PC-3 (cell line): ENCODE results near the gene CDH13. TPM values are rescaled to one million over a fixed set of nuclear protein-coding genes. Genes with fewer than 3 reads are reported as not detected.

Experiments
- ATAC-seq: fragments of 200-7000 bp; cut with Tn5 transposase; 2 replicates; pipeline ENCODE4 v1.9.1; 2020; ENCODE audit warnings: mild to moderate bottlenecking, moderate library complexity
- BruUV-seq: library from RNA; stranded (reverse); fragments of 400-500 nt; replicated peaks from 2 replicates; lab custom pipeline; 2021; lab: Mats Ljungman, UMichigan
- CTCF ChIA-PET: fragments of 300-600 bp; sonication (Branson Sonifier 250); formaldehyde crosslinking; loops from one replicate; lab custom pipeline; 2022; ENCODE audit warnings: antibody characterized with exemption; lab: Charles Lee
- POLR2A ChIA-PET: fragments of 300-600 bp; sonication (Branson Sonifier 250); formaldehyde crosslinking; loops from one replicate; lab custom pipeline; 2022; ENCODE audit warnings: antibody characterized with exemption; ENCODE audit not compliant: unreplicated experiment; lab: Charles Lee
- DNase-seq: peaks from one replicate; pipeline ENCODE4 v3.0.0-alpha.2; 2015
- H2AFZ ChIP-seq: fragments of 300-600 bp; sonication (generic); 2 replicates; pipeline ENCODE4 v1.6.0; 2016; ENCODE audit warnings: antibody characterized with exemption, low read length
- H3F3A ChIP-seq: fragments of 300-600 bp; sonication (generic); one replicate; pipeline ENCODE4 v1.6.0; 2017; ENCODE audit warnings: antibody characterized with exemption, low read length, control low read depth, mild to moderate bottlenecking; ENCODE audit not compliant: unreplicated experiment
- H3K27ac ChIP-seq: fragments of 300-600 bp; sonication (generic); 2 replicates; pipeline ENCODE4 v1.5.1; 2016; ENCODE audit warnings: mild to moderate bottlenecking, low read length
- H3K27me3 ChIP-seq: fragments of 300-600 bp; sonication (generic); 2 replicates; pipeline ENCODE4 v1.6.1; 2016; ENCODE audit warnings: low read length, mixed read lengths
- H3K36me3 ChIP-seq: fragments of 300-600 bp; sonication (generic); 2 replicates; pipeline ENCODE4 v1.6.1; 2016; ENCODE audit warnings: low read depth, mixed run types, low read length, mixed read lengths
- H3K4me1 ChIP-seq: fragments of 300-600 bp; sonication (generic); 2 replicates; pipeline ENCODE4 v1.5.1; 2016; ENCODE audit warnings: low read length; ENCODE audit not compliant: insufficient read depth
- H3K4me2 ChIP-seq: fragments of 300-600 bp; sonication (generic); 2 replicates; pipeline ENCODE4 v1.6.0; 2016; ENCODE audit warnings: low read length
- H3K4me3 ChIP-seq: fragments of 300-600 bp; sonication (generic); 2 replicates; pipeline ENCODE4 v1.5.1; 2016; ENCODE audit warnings: mild to moderate bottlenecking, low read length, mixed read lengths
- H3K79me2 ChIP-seq: fragments of 300-600 bp; sonication (generic); 2 replicates; pipeline ENCODE4 v1.6.1; 2017; ENCODE audit warnings: low read length, mixed read lengths
- H3K9ac ChIP-seq: fragments of 300-600 bp; sonication (generic); 2 replicates; pipeline ENCODE4 v1.6.0; 2016; ENCODE audit warnings: mild to moderate bottlenecking, low read length
- H3K9me2 ChIP-seq: fragments of 300-600 bp; sonication (generic); replicated peaks from 2 replicates; pipeline ENCODE4 v1.6.1; 2016; ENCODE audit warnings: mixed run types, low read length, mixed read lengths
- H3K9me3 ChIP-seq: fragments of 300-600 bp; sonication (generic); 2 replicates; pipeline ENCODE4 v1.6.1; 2016; ENCODE audit warnings: low read length, mixed read lengths
- H4K20me1 ChIP-seq: fragments of 300-600 bp; sonication (generic); 2 replicates; pipeline ENCODE4 v1.6.1; 2016; ENCODE audit warnings: low read length, mixed read lengths
- CTCF ChIP-seq: fragments of 300-600 bp; sonication (generic); conservative IDR thresholded peaks from 2 replicates; pipeline ENCODE4 v1.5.1; 2017; ENCODE audit warnings: antibody characterized with exemption, low read depth, mild to moderate bottlenecking, low read length
- EZH2 ChIP-seq: fragments of 300-600 bp; sonication (generic); IDR thresholded peaks from one replicate; pipeline ENCODE4 v1.6.1; 2017; ENCODE audit warnings: antibody characterized with exemption, mild to moderate bottlenecking, low read length; ENCODE audit not compliant: unreplicated experiment
- EZH2phosphoT487 ChIP-seq: fragments of 300-600 bp; sonication (generic); IDR thresholded peaks from 2 replicates; pipeline ENCODE4 v1.6.1; 2018; ENCODE audit warnings: mild to moderate bottlenecking, antibody characterized with exemption, low read length, borderline replicate concordance
- intact Hi-C: fragments of 100-400 bp; cut with micrococcal nuclease; formaldehyde crosslinking; loops from 2 replicates; pipeline ENCODE4 v1.9.0; 2023
- total RNA-seq: library from RNA; depleted of rRNA; stranded (reverse); fragments of >200 nt; gene quantifications from 2 replicates; pipeline ENCODE4 v1.2.3, GENCODE V29; 2014

The CDH13 gene
- total RNA-seq, 1 experiment from 2014 or later: 0.36 TPM

- ATAC-seq (no peak), DNase-seq (no peak)
- H3K27me3 ChIP-seq: peaks cover 20% of the 10 kb centered on the region
- H3K36me3 ChIP-seq: no peaks in the 10 kb centered on the region
- intact Hi-C loops: no loop called here
- H4K20me1 ChIP-seq: no peaks in the 10 kb centered on the region
- no peaks in the 10 kb centered on the region for H3K9me3 ChIP-seq
- no TSS peak for BruUV-seq
- no peaks in the 10 kb centered on the region for H3K79me2 ChIP-seq
- H3K27ac ChIP-seq: no peak overlapping the region
- TF ChIP-seq CTCF (no peak), EZH2phosphoT487 (no peak), EZH2 (no peak)
- H3F3A ChIP-seq: no peaks in the 10 kb centered on the region
- H2AFZ ChIP-seq: no peak overlapping the region
- H3K9me2 ChIP-seq: no peaks in the 10 kb centered on the region
- ChIA-PET CTCF (no interaction called here), POLR2A (no interaction called here)
- no peaks in the 10 kb centered on the region for H3K4me1 ChIP-seq
- H3K4me3 ChIP-seq: no peak overlapping the region
- H3K4me2 ChIP-seq: no peak overlapping the region
- no peak overlapping the region for H3K9ac ChIP-seq
Measured at GRCh38 chr16:83310816-83311215, 684.0 kb downstream of the CDH13 start.

- ATAC-seq: no peak
- Histone ChIP-seq H3K9me3 (no peaks in the 10 kb centered on the region), H3K9ac (no peak overlapping the region), H3K4me1 (no peaks in the 10 kb centered on the region), H3K9me2 (no peaks in the 10 kb centered on the region), H3K27ac (no peak overlapping the region), H4K20me1 (no peaks in the 10 kb centered on the region), H3K36me3 (no peaks in the 10 kb centered on the region), H3K4me3 (no peak overlapping the region), H3K79me2 (no peaks in the 10 kb centered on the region), H3K27me3 (peaks cover 15% of the 10 kb centered on the region; the same call in 1 of the 2 replicates), H2AFZ (no peak overlapping the region), H3K4me2 (no peak overlapping the region), H3F3A (no peaks in the 10 kb centered on the region)
- intact Hi-C loops: no loop called here
- POLR2A ChIA-PET: no interaction called here
- TF ChIP-seq EZH2phosphoT487 (no peak), EZH2 (no peak), CTCF (no peak)
- BruUV-seq: no TSS peak
- DNase-seq: no peak
- CTCF ChIA-PET: no interaction called here
Measured at GRCh38 chr16:83312015-83312717, 685.4 kb downstream of the CDH13 start.

DNA sequence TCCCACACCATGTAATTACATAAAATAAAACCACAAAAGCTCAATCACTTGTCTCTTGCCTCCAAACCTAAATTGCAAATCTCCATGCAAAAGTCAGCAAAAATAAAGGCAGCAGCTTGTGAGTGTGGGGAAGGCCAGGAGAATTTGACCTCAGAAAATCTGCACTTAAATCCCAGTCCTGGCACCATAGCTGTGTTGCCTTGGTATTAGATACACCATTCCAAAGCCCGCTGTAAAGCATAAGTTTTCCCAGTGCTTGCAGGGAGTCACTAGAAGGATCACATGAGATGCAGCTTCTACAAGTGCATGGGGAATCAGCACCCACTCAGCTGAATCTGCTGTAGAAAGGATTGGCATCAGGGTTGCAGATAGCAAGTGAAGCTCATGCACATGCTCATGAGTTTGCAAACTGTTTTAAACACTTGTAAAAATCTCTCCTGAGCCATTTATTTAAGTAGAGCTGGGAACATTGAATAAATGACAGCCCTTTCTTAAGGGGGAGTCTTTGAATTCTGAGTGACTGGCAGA lies 686.0 kb downstream of the CDH13 start:
- no TSS peak for BruUV-seq
- Histone ChIP-seq H3F3A (no peaks in the 10 kb centered on the region), H3K4me3 (no peak overlapping the region), H4K20me1 (no peaks in the 10 kb centered on the region), H3K27me3 (peaks cover 9% of the 10 kb centered on the region; the same call in 1 of the 2 replicates), H3K9me2 (no peaks in the 10 kb centered on the region), H3K27ac (no peak overlapping the region), H3K4me2 (no peak overlapping the region), H2AFZ (no peak overlapping the region), H3K36me3 (no peaks in the 10 kb centered on the region), H3K4me1 (no peaks in the 10 kb centered on the region), H3K79me2 (no peaks in the 10 kb centered on the region), H3K9me3 (no peaks in the 10 kb centered on the region), H3K9ac (no peak overlapping the region)
- ChIA-PET POLR2A (no interaction called here), CTCF (no interaction called here)
- DNase-seq: no peak
- no peak for TF ChIP-seq CTCF
- TF ChIP-seq EZH2phosphoT487: no peak
- no peak for TF ChIP-seq EZH2
- intact Hi-C loops: no loop called here
- ATAC-seq: no peak
